ENCODE data around the gene AOPEP.
A peak's percentile ranks its signal among the peaks of the same experiment; 100 is the strongest.

The AOPEP gene

GRCh38 chr9:94761481-94761880 lies 35.0 kb downstream of the AOPEP start:
- DNase-seq = no peak

GRCh38 chr9:94767331-94768072 lies 41.0 kb downstream of the AOPEP start:
- DNase-seq = no peak

DNA sequence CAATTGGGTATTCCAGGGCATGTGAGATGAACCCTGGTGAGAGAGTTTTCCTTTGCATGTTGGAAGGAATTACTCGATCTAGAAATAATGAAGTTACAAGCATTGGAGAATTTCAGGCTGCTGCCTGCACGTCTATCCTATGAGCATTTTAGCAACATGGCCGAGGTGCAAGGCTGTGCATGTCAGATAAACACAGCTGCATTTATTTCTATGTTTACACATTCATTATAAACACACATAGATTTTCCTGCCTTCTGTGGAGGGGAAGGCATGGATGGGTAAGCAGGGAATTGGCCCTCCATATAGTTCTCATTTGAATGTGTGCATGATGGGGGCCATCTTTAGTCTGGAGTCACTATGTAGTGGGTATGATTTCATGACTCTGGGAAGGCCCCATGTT lies 42.3 kb downstream of the AOPEP start:
- no peak for DNase-seq

GRCh38 chr9:94770334-94770733 lies 43.8 kb downstream of the AOPEP start:
- DNase-seq = no peak

GRCh38 chr9:94771096-94771495 lies 44.6 kb downstream of the AOPEP start:
- DNase-seq = no peak

GRCh38 chr9:94772144-94772543 lies 45.6 kb downstream of the AOPEP start:
- no peak for DNase-seq

GRCh38 chr9:94772639-94773303 lies 46.3 kb downstream of the AOPEP start:
- DNase-seq = no peak

DNA sequence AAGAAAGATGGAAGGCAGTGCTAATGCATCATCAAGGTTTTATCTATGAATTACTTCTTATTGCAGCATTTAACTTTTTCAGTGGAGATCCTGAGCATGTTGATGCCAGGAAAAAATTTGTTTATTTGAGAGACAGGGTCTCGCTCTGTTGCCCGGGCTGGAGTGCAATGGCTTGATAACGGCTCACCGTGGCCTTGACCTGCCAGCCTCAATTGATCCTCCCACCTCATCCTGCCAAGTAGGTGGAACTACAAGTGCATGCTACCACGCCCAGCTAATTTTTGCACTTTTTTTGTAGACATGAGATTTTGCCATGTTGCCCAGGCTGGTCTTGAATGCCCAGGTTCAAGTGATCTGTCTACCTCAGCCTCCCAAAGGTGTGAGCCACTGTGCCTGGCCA lies 47.2 kb downstream of the AOPEP start:
- DNase-seq = no peak

DNA sequence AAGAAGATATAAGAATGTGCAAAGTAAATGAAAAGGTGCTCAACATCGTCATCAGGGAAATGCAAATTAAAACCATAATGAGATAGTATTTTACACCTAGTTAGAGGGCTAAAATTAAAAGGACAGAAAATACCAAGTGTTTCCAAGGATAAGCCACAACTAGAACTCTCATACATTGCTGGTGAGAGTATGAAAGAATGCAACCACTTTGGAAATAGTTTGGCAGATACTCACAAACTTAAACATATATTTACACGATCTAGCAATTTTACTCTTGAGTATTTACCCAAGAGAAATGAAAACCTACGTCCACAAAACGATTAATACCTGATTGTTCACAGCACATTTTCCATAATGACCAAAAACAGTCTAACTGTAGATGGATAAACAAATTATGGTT lies 51.5 kb downstream of the AOPEP start:
- no peak for DNase-seq

DNA sequence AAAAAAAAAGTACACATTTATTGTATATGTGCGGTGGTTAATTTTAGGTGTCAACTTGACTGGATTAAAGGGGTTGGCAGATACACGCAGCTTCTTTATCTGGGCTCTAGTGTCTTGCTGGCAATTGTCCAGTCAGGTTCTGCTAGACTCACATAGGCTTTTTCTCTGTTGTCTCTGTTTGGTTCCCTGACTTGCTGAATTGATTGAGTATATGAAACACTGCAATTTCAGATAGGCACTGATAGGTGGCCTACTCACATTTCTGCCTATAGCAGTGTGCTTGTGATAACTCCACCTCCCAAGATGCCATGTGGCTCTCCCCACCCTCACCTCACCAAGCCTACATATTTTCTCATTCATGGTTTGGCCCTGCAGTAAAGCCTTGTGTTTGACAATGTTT lies 52.5 kb downstream of the AOPEP start:
- no peak for DNase-seq

- no peak for DNase-seq
Measured at GRCh38 chr9:94779693-94780290, 53.3 kb downstream of the AOPEP start.

DNA sequence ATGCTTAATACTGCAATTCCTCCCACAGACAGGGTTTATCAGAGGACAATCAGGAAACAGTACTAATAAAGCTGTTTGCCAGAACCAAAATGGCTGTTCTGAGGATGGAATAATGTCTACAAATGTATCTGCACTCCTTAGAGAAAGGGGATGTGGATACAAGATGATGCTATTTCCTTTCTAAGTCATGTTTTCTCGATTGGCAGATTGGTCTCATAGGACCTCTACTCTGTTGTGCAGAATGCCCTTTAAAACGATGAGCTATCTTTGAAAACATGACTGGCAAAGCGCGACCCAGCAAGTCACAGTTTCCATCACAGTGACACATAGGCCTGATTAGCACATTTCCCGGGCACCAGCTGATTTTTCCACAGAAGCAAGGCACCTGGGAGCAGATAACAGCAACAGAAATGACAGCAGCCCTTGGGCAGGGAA lies 54.0 kb downstream of the AOPEP start:
- no peak for DNase-seq

- no peak for DNase-seq
Measured at GRCh38 chr9:94782355-94783101, 56.0 kb downstream of the AOPEP start.

GRCh38 chr9:94783102-94783682 lies 56.7 kb downstream of the AOPEP start:
- peak; percentile 60 for DNase-seq

- no peak for DNase-seq
Measured at GRCh38 chr9:94783928-94784327, 57.4 kb downstream of the AOPEP start.

GRCh38 chr9:94785215-94786169 lies 59.0 kb downstream of the AOPEP start:
- no peak for DNase-seq

GRCh38 chr9:94786586-94786985 lies 60.1 kb downstream of the AOPEP start:
- DNase-seq = no peak

- no peak for DNase-seq
Measured at GRCh38 chr9:94787266-94787665, 60.8 kb downstream of the AOPEP start.

GRCh38 chr9:94788570-94789105 lies 62.1 kb downstream of the AOPEP start:
- DNase-seq = no peak

- no peak for DNase-seq
Measured at GRCh38 chr9:94791435-94791834, 64.9 kb downstream of the AOPEP start.

DNA sequence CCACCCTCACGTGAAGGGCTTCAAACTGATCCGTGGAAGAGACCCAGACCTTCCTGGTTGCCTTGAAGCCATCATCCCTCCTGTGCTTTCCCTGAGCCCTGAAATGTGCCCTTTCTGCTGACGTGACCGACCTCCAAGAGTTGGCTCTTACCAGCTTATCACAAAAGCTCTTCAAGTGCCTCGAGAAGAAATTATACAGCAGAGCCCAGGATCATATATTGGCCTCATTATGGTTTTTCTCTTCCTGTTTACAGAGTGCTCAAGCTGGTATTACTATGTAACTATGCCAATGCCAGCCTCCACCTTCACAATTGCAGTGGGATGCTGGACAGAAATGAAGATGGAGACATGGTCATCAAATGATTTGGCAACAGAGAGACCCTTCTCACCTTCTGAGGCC lies 66.0 kb downstream of the AOPEP start:
- no peak for DNase-seq

Data from MV-4-11 (cell line).